Measurements from ENCODE around the gene ALKBH5. TPM values are rescaled to one million over a fixed set of nuclear protein-coding genes. Genes with fewer than 3 reads are reported as not detected.

ALKBH5 gene
- total RNA-seq (2014; rRNA removed; shearing (Covaris generic)), result 75.9 and 91.6 TPM in 2 replicates
- 80.4 and 81.9 TPM in 2 replicates for polyA plus RNA-seq (2015; cell fraction: cytosol; rRNA removed)
- 33.8 and 34.6 TPM in 2 replicates for polyA plus RNA-seq (2015; cell fraction: nucleus; rRNA removed)

- DNase-seq (ENCODE audit: low read depth), result peak; percentile 99
Observed at GRCh38 chr17:18183334-18184142, at the start of gene ALKBH5. Gene ALKBH5 (plus strand): TSS chr17:18183828. CDS start chr17:18184244, 416 bp downstream.

GRCh38 chr17:18136357-18136756, 47.3 kb upstream of the ALKBH5 start:
- no peak for DNase-seq (ENCODE audit: low read depth)

- DNase-seq (ENCODE audit: low read depth), result no peak
Observed at GRCh38 chr17:18138065-18138749, 45.4 kb upstream of the ALKBH5 start.

GRCh38 chr17:18139092-18139491, 44.5 kb upstream of the ALKBH5 start:
- DNase-seq (ENCODE audit: low read depth), result no peak

GRCh38 chr17:18139498-18139897, 44.1 kb upstream of the ALKBH5 start:
- no peak for DNase-seq (ENCODE audit: low read depth)

- no peak for DNase-seq (ENCODE audit: low read depth)
Observed at GRCh38 chr17:18139949-18140348, 43.7 kb upstream of the ALKBH5 start.

GRCh38 chr17:18140648-18141047, 43.0 kb upstream of the ALKBH5 start:
- DNase-seq (ENCODE audit: low read depth), result no peak

GRCh38 chr17:18141210-18141803, 42.3 kb upstream of the ALKBH5 start:
- peak; percentile 42 for DNase-seq (ENCODE audit: low read depth)

- no peak for DNase-seq (ENCODE audit: low read depth)
Observed at GRCh38 chr17:18142417-18142816, 41.2 kb upstream of the ALKBH5 start.

GRCh38 chr17:18143044-18143936, 40.3 kb upstream of the ALKBH5 start:
- DNase-seq (ENCODE audit: low read depth), result no peak

- no peak for DNase-seq (ENCODE audit: low read depth)
Observed at GRCh38 chr17:18144261-18144660, 39.4 kb upstream of the ALKBH5 start.

- no peak for DNase-seq (ENCODE audit: low read depth)
Observed at GRCh38 chr17:18144855-18145254, 38.8 kb upstream of the ALKBH5 start.

- DNase-seq (ENCODE audit: low read depth), result no peak
Observed at GRCh38 chr17:18145811-18146210, 37.8 kb upstream of the ALKBH5 start.

GRCh38 chr17:18146259-18146658, 37.4 kb upstream of the ALKBH5 start:
- DNase-seq (ENCODE audit: low read depth), result no peak

- no peak for DNase-seq (ENCODE audit: low read depth)
Observed at GRCh38 chr17:18146980-18147379, 36.6 kb upstream of the ALKBH5 start.

- no peak for DNase-seq (ENCODE audit: low read depth)
Observed at GRCh38 chr17:18148586-18148985, 35.0 kb upstream of the ALKBH5 start.

GRCh38 chr17:18151290-18151689, 32.3 kb upstream of the ALKBH5 start:
- no peak for DNase-seq (ENCODE audit: low read depth)

- DNase-seq (ENCODE audit: low read depth), result no peak
Observed at GRCh38 chr17:18155179-18155578, 28.4 kb upstream of the ALKBH5 start.

GRCh38 chr17:18156171-18156975, 27.3 kb upstream of the ALKBH5 start:
- no peak for DNase-seq (ENCODE audit: low read depth)

- no peak for DNase-seq (ENCODE audit: low read depth)
Observed at GRCh38 chr17:18156976-18157280, 26.7 kb upstream of the ALKBH5 start.
